ENCODE data around the gene C3orf52. TPM values are rescaled to one million over a fixed set of nuclear protein-coding genes. Genes with fewer than 3 reads are reported as not detected.
"Not testable (repeated sequence)": the region's sequence is repeated elsewhere in the genome, so short reads cannot be mapped to it uniquely, and the experiment has no call there.

Gene C3orf52, protein sequence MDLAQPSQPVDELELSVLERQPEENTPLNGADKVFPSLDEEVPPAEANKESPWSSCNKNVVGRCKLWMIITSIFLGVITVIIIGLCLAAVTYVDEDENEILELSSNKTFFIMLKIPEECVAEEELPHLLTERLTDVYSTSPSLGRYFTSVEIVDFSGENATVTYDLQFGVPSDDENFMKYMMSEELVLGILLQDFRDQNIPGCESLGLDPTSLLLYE
- 0.50 TPM for polyA plus RNA-seq

DNA sequence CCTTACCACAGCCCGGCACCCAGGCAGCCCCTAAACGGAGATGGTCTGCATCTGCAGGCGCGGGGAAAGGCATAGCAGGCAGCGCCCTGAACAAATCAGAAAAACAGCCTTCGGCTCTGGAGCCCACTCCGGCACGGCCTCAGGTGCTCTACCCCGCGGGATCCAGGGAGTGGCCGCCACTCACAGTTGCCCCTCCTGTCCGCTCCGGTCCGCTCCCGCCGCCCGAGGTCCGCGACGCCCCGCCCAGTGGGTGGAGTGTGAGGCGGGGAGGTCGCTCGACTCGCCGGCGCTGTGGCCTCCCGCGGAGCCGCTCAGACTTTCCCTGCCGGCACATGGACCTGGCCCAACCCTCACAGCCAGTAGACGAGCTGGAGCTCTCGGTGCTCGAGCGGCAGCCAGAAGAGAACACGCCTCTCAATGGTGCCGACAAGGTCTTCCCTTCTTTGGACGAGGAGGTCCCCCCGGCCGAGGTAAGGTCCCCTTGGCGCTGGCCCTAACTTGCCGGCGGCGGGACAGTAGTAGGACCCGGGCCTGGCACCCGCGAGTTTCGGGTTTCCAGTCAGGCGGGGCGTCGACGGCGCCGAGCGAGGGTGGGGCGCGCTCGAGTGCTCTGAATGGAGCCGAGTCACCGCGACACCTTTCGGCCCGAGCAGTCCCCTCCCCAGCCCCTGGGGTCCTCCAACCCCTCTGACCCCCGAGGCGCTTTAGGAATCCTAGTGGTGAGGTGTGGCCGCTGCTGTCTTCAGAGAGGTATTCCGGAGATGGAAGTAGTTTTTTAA is at the start of gene C3orf52:
Gene C3orf52 (plus strand): TSS at position 314 of the 779 bp plus-strand sequence. CDS start 19 bp downstream, at position 333.
- peak within 1 kb of the TSS; percentile 72 to 91 (median 86) for H3K4me3 Mint-ChIP-seq
- no peaks in the 10 kb centered on the region for H3K9me3 Mint-ChIP-seq
- peaks cover 2% of the 10 kb centered on the region for H3K36me3 Mint-ChIP-seq
- H3K27me3 Mint-ChIP-seq: peaks cover 24% of the 10 kb centered on the region
- H3K4me1 Mint-ChIP-seq: peaks cover 5 to 12% (median 10%) of the 10 kb centered on the region in 3 donors
- H3K27ac Mint-ChIP-seq: peak within 1 kb of the TSS in 2 of 3 donors; percentile 57 to 82

DNA sequence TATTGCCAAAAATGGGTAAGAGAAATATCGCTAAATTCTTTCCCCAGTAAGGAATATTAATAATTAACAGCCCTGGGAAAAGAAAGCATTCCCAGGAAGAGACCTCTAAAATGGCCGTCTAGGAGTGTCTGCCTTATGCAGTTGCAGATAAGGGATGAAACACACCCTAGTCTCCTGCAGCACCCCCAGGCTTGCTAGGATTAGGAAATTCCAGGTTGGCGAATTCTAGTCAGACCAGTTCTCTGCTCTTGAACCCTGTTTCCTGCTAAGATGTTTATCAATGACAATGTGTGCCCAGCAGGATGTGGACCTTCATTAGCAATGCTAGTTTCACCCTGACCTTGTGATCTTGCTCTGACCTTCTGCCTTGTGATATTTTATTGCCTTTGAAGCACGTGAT is 49.0 kb upstream of the C3orf52 start:
- H3K4me1 Mint-ChIP-seq, H3K27me3 Mint-ChIP-seq, H3K9me3 Mint-ChIP-seq, H3K36me3 Mint-ChIP-seq, H3K27ac Mint-ChIP-seq: not testable (repeated sequence)
- peak overlapping the region in 1 of 4 donors; percentile 19 for H3K4me3 Mint-ChIP-seq

DNA sequence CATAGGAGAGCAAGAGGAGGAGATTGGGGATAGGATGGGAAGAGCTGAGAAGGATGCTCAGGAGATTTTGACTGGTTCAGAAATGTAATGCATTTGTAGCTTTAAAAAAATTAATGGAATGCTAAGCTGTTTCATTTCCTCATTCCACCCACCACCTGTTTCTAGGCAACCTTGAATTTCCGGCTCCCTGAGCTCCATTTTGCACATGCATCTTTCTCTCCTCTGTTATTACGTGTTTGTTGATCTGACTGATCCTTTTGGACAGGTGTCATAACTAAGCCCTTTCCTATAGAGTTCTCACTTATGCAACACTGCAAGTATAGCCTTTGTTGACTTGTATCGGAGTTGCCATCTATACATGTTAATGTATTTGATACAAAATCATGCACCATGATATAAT is 47.3 kb upstream of the C3orf52 start:
- Mint-ChIP-seq H3K27ac (no peak overlapping the region), H3K4me3 (peak overlapping the region in 1 of 4 donors; percentile 82)

DNA sequence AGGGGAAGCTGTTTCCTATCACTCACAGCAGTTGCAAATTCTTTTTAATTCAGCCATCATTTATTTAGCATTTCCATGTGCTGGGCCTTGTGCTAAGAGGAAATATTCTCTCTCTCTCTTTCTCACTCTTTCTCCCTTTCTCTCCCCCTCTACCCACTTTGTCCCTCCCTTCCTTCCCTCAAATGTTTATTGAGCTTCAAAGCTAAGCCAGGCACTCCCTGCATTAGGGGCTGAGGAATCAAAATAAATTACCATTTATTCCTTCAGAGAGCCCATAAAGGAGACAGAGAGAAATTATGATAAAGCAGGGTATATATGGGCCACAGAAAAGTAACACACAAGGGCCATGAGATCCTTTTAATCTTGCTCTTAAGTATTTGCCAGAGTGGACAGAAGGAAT is 44.9 kb upstream of the C3orf52 start:
- Mint-ChIP-seq H3K27ac (peak overlapping the region in 1 of 3 donors; percentile 9), H3K9me3 (no peaks in the 10 kb centered on the region), H3K4me3 (no peak overlapping the region), H3K36me3 (no peaks in the 10 kb centered on the region), H3K27me3 (no peaks in the 10 kb centered on the region), H3K4me1 (peaks cover 3 to 7% (median 4%) of the 10 kb centered on the region in 3 donors)

More for the DNA sequence above, 47.3 kb upstream of the C3orf52 start:
- Mint-ChIP-seq H3K36me3 (no peaks in the 10 kb centered on the region), H3K9me3 (no peaks in the 10 kb centered on the region), H3K27me3 (peaks cover 2% of the 10 kb centered on the region), H3K4me1 (peaks cover 3 to 7% (median 4%) of the 10 kb centered on the region in 3 donors)

DNA sequence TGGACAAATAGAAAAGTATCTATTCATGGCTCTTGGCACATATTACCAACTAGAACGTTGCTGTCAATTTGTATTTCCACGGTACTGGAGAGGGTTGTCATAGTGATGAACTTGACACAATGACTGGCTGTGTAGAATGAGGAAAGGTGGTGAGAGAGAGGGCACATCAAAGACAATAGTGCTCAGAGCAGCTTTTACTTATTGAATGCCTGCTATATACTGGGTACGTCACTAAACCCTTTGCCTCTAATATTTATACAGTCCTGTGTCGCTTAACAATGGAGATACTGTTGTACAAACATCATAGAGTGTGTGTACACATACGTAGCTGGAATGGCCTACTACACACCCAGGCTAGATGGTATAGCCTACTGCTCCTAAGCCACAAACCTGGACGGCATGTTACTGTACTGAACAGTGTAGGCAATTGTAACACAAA is 43.3 kb upstream of the C3orf52 start:
- Mint-ChIP-seq H3K9me3 (no peaks in the 10 kb centered on the region), H3K27me3 (no peaks in the 10 kb centered on the region), H3K36me3 (no peaks in the 10 kb centered on the region), H3K27ac (no peak overlapping the region), H3K4me1 (peaks cover 3 to 7% (median 4%) of the 10 kb centered on the region in 3 donors), H3K4me3 (no peak overlapping the region)

DNA sequence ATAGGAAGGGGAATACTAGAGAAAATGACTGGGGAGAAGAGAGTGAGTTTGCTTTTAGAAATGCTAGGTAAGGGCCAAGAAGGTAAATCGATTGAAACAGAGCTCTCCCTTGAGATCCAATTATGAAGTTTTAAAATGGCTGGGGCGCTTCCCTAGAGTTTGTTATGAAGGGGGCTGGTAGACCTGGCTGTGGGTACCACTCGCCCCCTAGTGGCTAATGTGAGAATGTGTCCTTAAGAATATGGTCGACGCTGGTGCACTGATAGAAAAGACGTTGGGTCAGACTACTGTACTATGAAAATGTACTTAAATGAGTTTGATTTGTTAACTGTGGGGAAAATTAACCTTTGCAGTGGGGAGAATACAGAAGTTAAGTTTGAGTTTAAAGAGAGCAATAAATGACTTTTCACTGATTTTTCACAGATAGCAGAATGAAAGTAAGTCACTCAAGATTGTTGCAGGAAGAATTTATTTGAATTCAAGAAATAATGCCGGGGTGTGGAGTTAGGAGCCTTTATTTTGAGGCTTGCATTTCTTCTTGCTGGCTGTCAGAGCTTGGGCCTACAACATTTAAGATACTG is 42.5 kb upstream of the C3orf52 start:
- no peaks in the 10 kb centered on the region for H3K36me3 Mint-ChIP-seq
- H3K4me3 Mint-ChIP-seq: no peak overlapping the region
- H3K27me3 Mint-ChIP-seq: peaks cover under 1% of the 10 kb centered on the region
- no peak overlapping the region for H3K27ac Mint-ChIP-seq
- no peaks in the 10 kb centered on the region for H3K9me3 Mint-ChIP-seq
- H3K4me1 Mint-ChIP-seq: peaks cover 3 to 5% (median 4%) of the 10 kb centered on the region in 3 donors

DNA sequence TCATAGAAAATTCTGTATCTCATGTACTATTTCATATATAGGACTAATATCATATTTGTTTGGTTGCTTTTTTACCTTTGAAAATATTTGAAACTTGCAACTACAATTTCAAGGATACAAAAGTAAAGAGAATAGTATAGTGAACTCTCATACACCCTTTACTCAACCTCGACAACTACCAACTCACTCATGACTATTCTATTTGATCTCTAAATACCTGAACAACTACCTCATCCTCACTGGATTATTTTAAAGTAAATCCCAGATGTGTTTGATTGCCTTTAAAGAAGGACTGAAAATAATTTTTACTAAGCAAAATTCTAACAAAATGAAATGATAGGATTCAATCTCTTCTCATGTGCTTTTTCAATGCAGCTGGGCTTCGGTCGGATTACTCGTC is 39.6 kb upstream of the C3orf52 start:
- Mint-ChIP-seq H3K4me3 (no peak overlapping the region), H3K27ac (no peak overlapping the region), H3K27me3 (peaks cover 3% of the 10 kb centered on the region), H3K4me1 (no peaks in the 10 kb centered on the region), H3K36me3 (no peaks in the 10 kb centered on the region), H3K9me3 (no peaks in the 10 kb centered on the region)

DNA sequence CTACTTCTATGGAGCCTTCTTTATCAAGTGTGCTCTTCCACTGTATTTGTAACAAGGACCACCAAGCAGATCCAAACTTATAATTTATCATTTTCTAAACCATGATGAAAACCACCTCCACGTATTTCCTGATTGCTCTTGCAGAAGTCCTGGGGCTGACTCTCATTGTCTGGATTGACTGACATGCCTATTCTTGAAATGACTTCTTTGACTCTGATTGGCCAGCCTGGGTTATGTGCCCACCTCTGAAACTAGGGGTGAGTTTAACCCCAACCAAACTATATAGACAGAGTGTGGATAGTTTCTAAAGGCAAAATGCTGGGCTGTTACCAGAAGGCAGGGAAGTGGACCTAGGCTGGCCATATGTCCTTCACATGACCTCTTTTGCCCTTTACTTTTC is 38.9 kb upstream of the C3orf52 start:
- Mint-ChIP-seq H3K27me3 (peaks cover 3% of the 10 kb centered on the region), H3K4me3 (no peak overlapping the region), H3K27ac (no peak overlapping the region), H3K4me1 (no peaks in the 10 kb centered on the region), H3K36me3 (no peaks in the 10 kb centered on the region), H3K9me3 (no peaks in the 10 kb centered on the region)

DNA sequence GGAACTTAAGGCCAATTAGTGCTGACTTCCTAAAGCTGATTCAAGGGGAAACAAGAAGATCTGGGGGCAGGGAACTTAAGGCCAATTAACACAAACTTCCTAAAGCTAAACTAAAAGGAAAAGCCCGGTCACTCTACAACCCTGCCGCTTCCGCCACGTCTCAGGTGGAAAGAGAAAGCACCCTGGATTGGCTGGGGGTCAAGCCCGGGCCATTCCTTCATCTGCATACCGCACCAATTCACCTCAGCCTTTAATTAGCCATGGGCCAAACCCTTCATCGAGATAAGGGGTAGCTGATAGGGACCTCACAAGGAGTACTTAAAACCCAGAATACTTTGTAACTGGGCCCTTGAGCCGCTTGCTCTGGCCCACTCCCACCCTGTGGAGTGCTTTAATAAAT is 37.3 kb upstream of the C3orf52 start:
- no peaks in the 10 kb centered on the region for H3K9me3 Mint-ChIP-seq
- no peak overlapping the region for H3K27ac Mint-ChIP-seq
- no peak overlapping the region for H3K4me3 Mint-ChIP-seq

DNA sequence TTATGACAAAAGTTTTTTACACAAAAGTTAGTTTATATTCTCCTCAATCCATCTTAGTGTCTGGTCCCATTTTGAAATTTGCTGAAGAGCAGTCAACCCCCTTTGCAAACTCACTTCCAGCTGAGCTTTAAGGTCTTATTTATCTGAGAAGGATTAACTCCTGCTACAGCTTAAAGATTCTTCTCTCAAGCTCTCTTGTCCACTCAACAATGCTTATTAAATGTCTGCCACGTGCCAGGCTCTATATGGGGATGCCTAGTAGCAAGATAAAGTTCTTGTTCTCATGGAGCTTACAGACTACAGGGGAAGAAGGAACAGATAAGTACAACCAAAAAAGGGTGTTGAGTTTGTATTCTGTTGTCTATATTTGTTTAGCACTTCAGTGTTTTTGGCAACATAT is 33.0 kb upstream of the C3orf52 start:
- Mint-ChIP-seq H3K27me3 (peaks cover 15% of the 10 kb centered on the region), H3K9me3 (no peaks in the 10 kb centered on the region), H3K4me3 (no peak overlapping the region), H3K4me1 (no peaks in the 10 kb centered on the region), H3K27ac (no peak overlapping the region), H3K36me3 (no peaks in the 10 kb centered on the region)

More for the DNA sequence above, 37.3 kb upstream of the C3orf52 start:
- Mint-ChIP-seq H3K27me3 (peaks cover 8% of the 10 kb centered on the region), H3K36me3 (no peaks in the 10 kb centered on the region), H3K4me1 (no peaks in the 10 kb centered on the region)

DNA sequence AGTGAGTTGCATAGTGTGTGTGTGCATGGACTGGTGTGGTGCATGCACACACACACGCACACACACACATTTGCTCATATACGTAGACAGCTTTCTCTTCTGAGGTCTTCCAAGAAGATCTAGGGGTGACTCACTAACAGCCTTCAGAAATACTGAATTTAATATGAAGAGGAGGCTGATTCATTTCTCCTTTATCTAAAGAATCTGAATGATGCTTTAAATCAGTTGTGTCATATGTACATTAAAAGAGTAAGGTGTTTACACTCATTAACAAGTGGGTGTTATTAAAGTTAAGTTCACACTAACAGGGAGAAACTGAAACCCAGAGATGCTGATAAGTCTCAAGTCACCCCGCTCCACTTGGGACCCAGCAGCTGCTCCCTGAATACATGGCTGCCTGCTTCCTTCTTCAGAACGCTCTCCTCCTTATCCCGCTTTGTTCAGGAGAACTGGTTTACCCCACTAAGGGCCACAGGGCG is 29.7 kb upstream of the C3orf52 start:
- Mint-ChIP-seq H3K36me3 (no peaks in the 10 kb centered on the region), H3K27me3 (peaks cover 16% of the 10 kb centered on the region), H3K4me3 (no peak overlapping the region), H3K27ac (peak overlapping the region in 1 of 3 donors; percentile 53), H3K4me1 (no peaks in the 10 kb centered on the region), H3K9me3 (peaks cover 0 to 4% (median 0%) of the 10 kb centered on the region in 3 donors)

DNA sequence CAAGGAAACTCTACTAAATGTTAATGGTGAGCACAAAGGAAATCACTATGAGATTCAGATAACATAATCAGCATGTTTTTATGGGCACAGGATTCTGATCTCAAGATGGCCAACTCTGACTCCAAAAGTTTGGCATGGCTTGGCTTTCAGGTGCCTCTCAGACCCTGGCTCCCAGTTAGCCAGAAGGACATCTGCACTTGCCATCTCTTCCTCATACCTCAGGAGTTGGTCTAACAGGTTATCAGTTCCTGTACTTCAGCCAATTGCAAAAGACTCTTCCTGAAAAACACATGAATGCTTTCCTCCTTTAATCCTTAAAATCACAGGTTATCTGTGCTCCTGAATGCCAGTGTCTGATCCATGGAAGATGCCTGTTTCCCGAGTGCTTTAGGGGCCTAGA is 26.7 kb upstream of the C3orf52 start:
- Mint-ChIP-seq H3K9me3 (peaks cover 0 to 4% (median 0%) of the 10 kb centered on the region in 3 donors), H3K4me3 (no peak overlapping the region)

DNA sequence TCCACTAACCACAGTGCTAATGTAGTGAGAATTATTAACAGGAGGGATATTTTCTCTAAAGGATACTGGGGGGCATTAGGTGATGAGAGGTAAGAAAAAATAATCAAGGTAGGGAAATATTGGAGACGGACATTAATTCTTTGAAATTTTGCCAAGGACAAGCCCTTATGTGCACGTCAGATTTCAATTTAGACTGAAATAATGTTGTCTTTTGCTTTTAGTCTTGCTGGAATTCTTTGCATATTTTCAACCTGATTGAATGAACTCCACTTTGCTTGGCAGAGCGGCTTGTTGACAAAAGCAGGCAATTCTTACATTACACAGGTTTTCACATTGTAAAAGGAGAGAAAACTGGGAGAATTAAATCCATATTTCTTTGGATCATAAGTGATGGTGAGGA is 25.0 kb upstream of the C3orf52 start:
- H3K27me3 Mint-ChIP-seq: peaks cover 10% of the 10 kb centered on the region
- H3K4me3 Mint-ChIP-seq: no peak overlapping the region
- no peaks in the 10 kb centered on the region for H3K36me3 Mint-ChIP-seq
- no peak overlapping the region for H3K27ac Mint-ChIP-seq
- peaks cover 0 to 4% (median 0%) of the 10 kb centered on the region in 3 donors for H3K9me3 Mint-ChIP-seq
- no peaks in the 10 kb centered on the region for H3K4me1 Mint-ChIP-seq

More for the DNA sequence above, 26.7 kb upstream of the C3orf52 start:
- H3K27ac Mint-ChIP-seq: no peak overlapping the region
- H3K36me3 Mint-ChIP-seq: no peaks in the 10 kb centered on the region
- no peaks in the 10 kb centered on the region for H3K4me1 Mint-ChIP-seq
- H3K27me3 Mint-ChIP-seq: peaks cover 10% of the 10 kb centered on the region

DNA sequence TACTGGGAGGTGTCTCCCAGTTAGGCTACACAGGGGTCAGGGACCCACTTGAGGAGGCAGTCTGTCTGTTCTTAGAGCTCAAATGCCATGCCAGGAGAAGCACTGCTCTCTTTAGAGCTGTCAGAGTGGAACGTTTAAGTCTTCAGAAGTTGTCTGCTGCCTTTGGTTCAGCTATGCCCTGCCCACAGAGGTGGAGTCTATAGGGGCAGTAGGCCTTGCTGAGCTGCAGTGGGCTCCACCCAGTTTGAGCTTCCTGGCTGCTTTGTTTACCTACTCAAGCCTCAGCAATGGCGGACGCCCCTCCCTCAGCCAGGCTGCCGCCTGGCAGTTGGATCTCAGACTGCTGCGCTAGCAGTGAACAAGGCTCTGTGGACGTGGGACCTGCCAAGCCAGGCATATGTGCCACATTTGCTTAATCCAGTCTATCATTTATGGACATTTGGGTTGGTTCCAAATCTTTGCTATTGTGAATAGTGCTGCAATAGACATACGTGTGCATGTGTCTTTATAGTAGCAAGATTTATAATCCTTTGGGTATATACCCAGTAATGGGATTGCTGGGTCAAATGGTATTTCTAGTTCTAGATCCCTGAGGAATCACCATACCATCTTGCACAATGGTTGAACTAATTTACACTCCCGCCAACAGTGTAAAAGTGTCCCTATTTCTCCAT is 13.7 kb upstream of the C3orf52 start:
- not testable (repeated sequence) for H3K36me3 Mint-ChIP-seq, H3K4me1 Mint-ChIP-seq, H3K9me3 Mint-ChIP-seq, H3K27ac Mint-ChIP-seq, H3K4me3 Mint-ChIP-seq
- H3K27me3 Mint-ChIP-seq: peaks cover 13% of the 10 kb centered on the region

DNA sequence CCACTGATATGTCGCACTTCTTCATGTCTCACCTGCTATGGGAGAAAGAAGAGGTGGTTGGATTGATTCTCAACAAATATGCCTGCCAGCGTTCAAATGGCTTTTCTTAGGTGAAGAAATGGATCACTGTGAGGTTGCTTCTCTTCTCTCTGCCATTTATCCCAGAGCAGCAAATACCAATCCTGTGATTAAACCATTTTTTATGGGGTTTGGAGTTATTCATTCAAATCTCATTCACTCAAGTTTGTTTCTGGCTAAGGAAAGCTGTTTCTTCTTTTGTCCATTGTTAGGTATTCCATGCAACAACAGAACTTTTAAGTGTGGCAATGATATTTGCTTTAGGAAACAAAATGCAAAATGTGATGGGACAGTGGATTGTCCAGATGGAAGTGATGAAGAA is 12.2 kb upstream of the C3orf52 start:
- Mint-ChIP-seq H3K27me3 (peaks cover 13% of the 10 kb centered on the region), H3K9me3 (no peaks in the 10 kb centered on the region), H3K4me3 (no peak overlapping the region), H3K36me3 (no peaks in the 10 kb centered on the region), H3K27ac (no peak overlapping the region), H3K4me1 (peaks cover 0 to 6% (median 0%) of the 10 kb centered on the region in 3 donors)

All from IgD-negative memory B cell (primary cell).